Bronchial epithelial cell (primary cell): Measurements from ENCODE around the gene RSL1D1. TPM values are rescaled to one million over a fixed set of nuclear protein-coding genes. Genes with fewer than 3 reads are reported as not detected.

Experiments
- DNase-seq: peaks from one replicate; pipeline ENCODE4 v3.0.0-alpha.2; 2010; ENCODE audit warnings: low read depth
- FAIRE-seq: peaks from 2 replicates; lab custom pipeline; 2011; peaks lifted over from hg19 to GRCh38; lab: Jason Lieb, UNC
- H3K27me3 ChIP-seq: 2 replicates; pipeline ENCODE4 v1.5.1; 2011; ENCODE audit warnings: low read length; ENCODE audit not compliant: control insufficient read depth, insufficient read depth
- H3K36me3 ChIP-seq: 2 replicates; pipeline ENCODE4 v1.5.1; 2011; ENCODE audit warnings: low read length; ENCODE audit not compliant: control insufficient read depth, insufficient read depth
- H3K4me3 ChIP-seq: 2 replicates; pipeline ENCODE4 v1.5.1; 2011; ENCODE audit warnings: mild to moderate bottlenecking, low read depth, low read length, control low read depth
- CTCF ChIP-seq: IDR thresholded peaks from 2 replicates; pipeline ENCODE4 v1.5.1; 2011; ENCODE audit warnings: mild to moderate bottlenecking, moderate library complexity, low read length, control low read depth, inconsistent platforms; ENCODE audit not compliant: insufficient read depth, severe bottlenecking
- total RNA-seq: library from RNA; depleted of rRNA; stranded (reverse); fragments of >200 nt; gene quantifications from 2 replicates; pipeline ENCODE4 v1.2.1, GENCODE V29; 2014

RSL1D1 gene
- total RNA-seq, 1 donor from 2014 or later: 68.7 TPM

GRCh38 chr16:11862489-11862888 lies 11.1 kb upstream of the RSL1D1 start:
- TF ChIP-seq CTCF: no peak
- FAIRE-seq: no peak
- no peak for DNase-seq
- H3K4me3 ChIP-seq: no peak overlapping the region
- H3K27me3 ChIP-seq: no peaks in the 10 kb centered on the region
- no peaks in the 10 kb centered on the region for H3K36me3 ChIP-seq

- DNase-seq: no peak
- no peak for FAIRE-seq
- Histone ChIP-seq H3K36me3 (no peaks in the 10 kb centered on the region), H3K27me3 (no peaks in the 10 kb centered on the region), H3K4me3 (no peak overlapping the region)
- TF ChIP-seq CTCF: no peak
Observed at GRCh38 chr16:11857161-11857560, 5.8 kb upstream of the RSL1D1 start.

GRCh38 chr16:11852092-11852809 lies 909 bp upstream of the RSL1D1 start:
- H3K36me3 ChIP-seq: peaks cover 10% of the 10 kb centered on the region
- TF ChIP-seq CTCF: no peak
- peak overlapping the region; percentile 99 for H3K4me3 ChIP-seq
- no peaks in the 10 kb centered on the region for H3K27me3 ChIP-seq
- FAIRE-seq: no peak
- no peak for DNase-seq

GRCh38 chr16:11848842-11849241 lies 2.5 kb downstream of the RSL1D1 start:
- FAIRE-seq (no peak), DNase-seq (peak; percentile 31)
- TF ChIP-seq CTCF: no peak
- Histone ChIP-seq H3K27me3 (no peaks in the 10 kb centered on the region), H3K36me3 (peaks cover 29% of the 10 kb centered on the region), H3K4me3 (no peak overlapping the region)

- H3K27me3 ChIP-seq: no peaks in the 10 kb centered on the region
- DNase-seq (no peak), FAIRE-seq (no peak)
- H3K4me3 ChIP-seq: no peak overlapping the region
- TF ChIP-seq CTCF: no peak
- peaks cover 41% of the 10 kb centered on the region for H3K36me3 ChIP-seq
Observed at GRCh38 chr16:11844499-11844898, 6.8 kb downstream of the RSL1D1 start.

GRCh38 chr16:11843861-11844260 lies 7.5 kb downstream of the RSL1D1 start:
- no peak for FAIRE-seq
- TF ChIP-seq CTCF: no peak
- DNase-seq: no peak

More at GRCh38 chr16:11843861-11844260, 7.5 kb downstream of the RSL1D1 start:
- Histone ChIP-seq H3K36me3 (peaks cover 40% of the 10 kb centered on the region), H3K4me3 (no peak overlapping the region), H3K27me3 (no peaks in the 10 kb centered on the region)
